ENCODE results near the gene DOCK10.

The DOCK10 gene

DNA sequence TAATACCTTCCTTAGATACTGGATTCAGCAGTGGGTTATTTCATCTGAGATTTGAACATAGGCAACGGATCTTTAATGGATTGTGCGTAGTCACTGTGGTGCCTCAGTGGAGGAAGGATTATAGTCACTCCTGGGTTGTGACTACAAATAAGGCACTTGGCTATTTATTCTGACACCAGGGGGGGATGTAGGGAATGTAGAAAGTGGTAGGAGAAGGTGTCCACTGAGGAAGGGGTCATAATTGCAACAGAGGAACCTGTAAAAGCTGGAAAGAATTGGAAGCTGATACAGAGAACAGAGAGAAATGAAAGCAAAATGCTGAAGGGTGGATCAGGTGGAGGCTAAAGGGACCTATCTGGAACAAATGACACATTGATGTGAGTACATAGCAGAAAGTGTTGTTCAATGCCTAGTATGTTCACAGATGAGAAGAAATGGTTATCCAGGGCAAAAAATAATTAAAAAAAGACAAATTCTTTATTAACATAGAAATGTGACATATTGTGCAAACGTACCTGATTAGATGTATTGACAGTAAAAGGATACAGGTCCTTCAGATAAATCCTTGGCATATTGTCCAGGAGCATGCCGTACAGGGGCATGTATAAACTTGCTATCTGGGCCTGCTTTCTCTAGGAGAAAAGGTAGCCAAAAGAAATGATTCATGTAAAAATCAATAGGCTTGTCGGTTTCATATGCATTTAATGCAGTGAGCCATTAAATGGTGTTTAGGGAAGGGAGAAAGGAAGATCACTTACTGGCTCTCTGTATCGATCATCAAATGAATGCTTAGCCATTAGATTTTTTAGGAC lies 234.9 kb downstream of the DOCK10 start:
- H3K4me3 ChIP-seq (ENCODE audit: low read length): no peak overlapping the region
- TF ChIP-seq, protein P1, sequence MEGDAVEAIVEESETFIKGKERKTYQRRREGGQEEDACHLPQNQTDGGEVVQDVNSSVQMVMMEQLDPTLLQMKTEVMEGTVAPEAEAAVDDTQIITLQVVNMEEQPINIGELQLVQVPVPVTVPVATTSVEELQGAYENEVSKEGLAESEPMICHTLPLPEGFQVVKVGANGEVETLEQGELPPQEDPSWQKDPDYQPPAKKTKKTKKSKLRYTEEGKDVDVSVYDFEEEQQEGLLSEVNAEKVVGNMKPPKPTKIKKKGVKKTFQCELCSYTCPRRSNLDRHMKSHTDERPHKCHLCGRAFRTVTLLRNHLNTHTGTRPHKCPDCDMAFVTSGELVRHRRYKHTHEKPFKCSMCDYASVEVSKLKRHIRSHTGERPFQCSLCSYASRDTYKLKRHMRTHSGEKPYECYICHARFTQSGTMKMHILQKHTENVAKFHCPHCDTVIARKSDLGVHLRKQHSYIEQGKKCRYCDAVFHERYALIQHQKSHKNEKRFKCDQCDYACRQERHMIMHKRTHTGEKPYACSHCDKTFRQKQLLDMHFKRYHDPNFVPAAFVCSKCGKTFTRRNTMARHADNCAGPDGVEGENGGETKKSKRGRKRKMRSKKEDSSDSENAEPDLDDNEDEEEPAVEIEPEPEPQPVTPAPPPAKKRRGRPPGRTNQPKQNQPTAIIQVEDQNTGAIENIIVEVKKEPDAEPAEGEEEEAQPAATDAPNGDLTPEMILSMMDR (conservative IDR thresholded peaks at IDR 0.05; ENCODE audit: low read length): no peak
- no peak for DNase-seq (ENCODE audit: low read depth)

DNA sequence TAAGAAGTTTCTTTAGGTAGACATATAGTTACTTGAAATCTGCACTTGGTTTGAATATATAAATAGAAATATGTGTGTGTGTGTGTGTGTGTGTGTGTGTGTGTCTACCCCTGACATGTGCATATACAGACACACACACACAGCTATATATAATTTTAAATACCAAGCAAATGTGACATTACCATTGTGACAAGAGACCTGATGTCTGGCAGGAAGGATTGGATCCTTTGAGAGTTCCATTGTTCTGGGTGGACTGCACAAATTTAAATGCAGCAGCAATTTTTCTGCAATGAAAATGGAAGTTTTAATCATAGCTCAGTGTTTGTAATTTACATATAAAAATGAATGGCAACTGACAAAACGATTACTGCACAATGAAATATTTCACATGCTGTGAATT lies 238.3 kb downstream of the DOCK10 start:
- no peak for DNase-seq (ENCODE audit: low read depth)
- TF ChIP-seq, protein P1 (conservative IDR thresholded peaks at IDR 0.05; ENCODE audit: low read length): no peak
- no peak overlapping the region for H3K4me3 ChIP-seq (ENCODE audit: low read length)

DNA sequence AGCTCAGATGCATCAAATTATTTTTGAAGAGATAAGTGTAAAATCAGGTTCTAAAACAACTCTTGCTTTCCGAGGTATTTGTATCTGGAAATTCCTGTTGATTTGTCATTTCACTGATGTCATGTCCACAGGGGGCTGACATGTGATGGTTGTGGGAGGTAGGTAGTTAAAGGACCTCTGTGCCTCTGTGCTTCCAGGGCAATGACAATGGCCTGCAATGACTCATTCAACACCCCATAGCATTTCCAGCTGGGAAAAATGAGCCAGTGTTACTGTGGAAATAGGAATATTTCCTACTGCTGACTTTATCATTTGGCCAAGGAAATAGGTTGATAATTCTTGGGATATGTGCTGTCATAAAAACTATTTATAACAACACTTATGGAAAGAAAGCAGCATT lies 239.9 kb downstream of the DOCK10 start:
- TF ChIP-seq, protein P1 (conservative IDR thresholded peaks at IDR 0.05; ENCODE audit: low read length): no peak
- H3K4me3 ChIP-seq (ENCODE audit: low read length): no peak overlapping the region
- peak; percentile 29 for DNase-seq (ENCODE audit: low read depth)

DNA sequence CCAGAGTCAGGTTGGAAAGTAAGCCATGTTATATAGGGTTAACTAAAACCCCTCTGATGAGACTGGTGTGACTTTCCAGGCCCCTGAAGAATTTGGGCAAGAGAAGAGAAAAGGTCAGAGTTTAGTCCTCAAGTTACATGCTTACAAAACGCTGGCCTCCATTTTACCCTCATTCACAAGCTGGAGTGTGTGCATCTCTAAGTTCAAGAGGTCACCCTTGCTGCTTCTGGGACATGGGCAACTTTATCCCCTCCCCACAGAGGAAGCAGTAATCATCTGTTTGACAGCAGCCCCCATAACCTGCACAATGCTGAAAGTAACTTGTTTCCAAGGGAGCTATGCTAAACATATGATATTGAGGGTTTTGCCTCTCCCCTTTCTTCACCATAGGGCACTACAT lies 240.9 kb downstream of the DOCK10 start:
- H3K4me3 ChIP-seq (ENCODE audit: low read length): no peak overlapping the region
- TF ChIP-seq, protein P1 (conservative IDR thresholded peaks at IDR 0.05; ENCODE audit: low read length): no peak
- no peak for DNase-seq (ENCODE audit: low read depth)

DNA sequence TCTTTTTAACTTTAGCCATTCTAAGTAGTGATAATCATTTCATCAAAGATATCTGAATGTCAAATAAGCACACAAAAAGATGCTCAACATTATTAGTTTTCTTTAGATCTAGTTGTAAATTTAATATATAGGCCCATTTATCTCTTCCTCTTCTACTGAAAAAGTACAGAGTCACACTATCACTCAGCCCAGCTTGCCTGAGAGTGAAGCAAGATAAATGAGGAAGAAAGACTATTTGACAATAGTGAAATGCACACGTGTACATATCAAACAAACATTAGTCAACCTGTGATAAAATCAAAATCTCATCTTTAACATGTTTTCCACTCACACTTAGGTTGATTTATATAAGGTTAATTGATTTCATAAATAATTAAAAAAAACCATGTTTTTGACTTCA lies 242.6 kb downstream of the DOCK10 start:
- TF ChIP-seq, protein P1 (conservative IDR thresholded peaks at IDR 0.05; ENCODE audit: low read length): no peak
- no peak overlapping the region for H3K4me3 ChIP-seq (ENCODE audit: low read length)
- no peak for DNase-seq (ENCODE audit: low read depth)

DNA sequence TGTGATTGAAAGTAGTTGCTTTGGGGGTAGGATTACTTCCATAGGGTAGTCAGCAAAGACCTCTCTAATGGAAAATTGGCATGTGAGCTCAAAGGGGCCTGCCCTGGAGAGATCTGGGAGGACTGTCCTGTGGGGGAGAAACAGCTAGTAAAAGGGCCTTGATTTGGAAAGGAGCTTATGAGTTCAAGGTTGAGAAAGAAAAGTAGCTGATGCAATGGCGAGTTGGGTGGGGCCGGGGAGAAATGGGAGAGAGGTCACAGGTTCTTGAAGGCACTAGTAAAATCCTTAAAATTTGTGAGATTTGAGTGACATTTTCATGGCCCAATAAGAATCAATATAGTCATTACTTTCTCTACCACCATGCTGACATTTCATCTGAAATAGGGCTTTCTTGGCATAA lies 244.1 kb downstream of the DOCK10 start:
- no peak for DNase-seq (ENCODE audit: low read depth)
- no peak overlapping the region for H3K4me3 ChIP-seq (ENCODE audit: low read length)
- TF ChIP-seq, protein P1 (conservative IDR thresholded peaks at IDR 0.05; ENCODE audit: low read length): no peak

DNA sequence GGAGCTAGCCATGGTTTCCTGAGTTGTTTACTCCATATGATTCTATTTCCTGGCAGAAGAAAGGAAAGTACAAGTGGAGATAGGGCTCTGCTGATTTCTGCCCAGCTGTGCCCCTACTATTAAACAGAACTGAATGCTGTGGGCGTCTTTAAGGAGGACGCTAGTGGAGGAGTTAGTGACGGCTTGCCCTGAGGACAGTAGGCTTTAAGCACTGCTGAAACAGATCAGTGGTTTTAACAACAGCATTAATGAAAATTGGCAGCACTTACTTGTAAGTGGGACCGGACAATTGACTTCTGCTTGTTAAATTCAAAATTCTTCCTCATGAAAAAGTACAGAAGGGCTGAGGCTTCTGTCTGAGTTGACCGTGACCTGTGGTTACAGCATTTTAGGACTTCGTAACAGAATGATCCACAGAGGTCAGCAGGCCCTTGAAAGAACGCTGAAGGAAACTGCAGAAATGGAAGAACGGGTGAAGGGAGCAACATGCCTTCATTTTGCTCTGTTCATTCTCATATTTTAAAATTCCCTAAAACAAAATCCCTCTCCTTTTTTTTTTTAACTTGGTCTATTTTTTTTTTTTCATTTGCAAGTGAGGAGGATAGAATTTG lies 245.5 kb downstream of the DOCK10 start:
- TF ChIP-seq, protein P1 (conservative IDR thresholded peaks at IDR 0.05; ENCODE audit: low read length): no peak
- no peak overlapping the region for H3K4me3 ChIP-seq (ENCODE audit: low read length)
- DNase-seq (ENCODE audit: low read depth): no peak
